ENCODE measurements around the gene CHST8.

DNA sequence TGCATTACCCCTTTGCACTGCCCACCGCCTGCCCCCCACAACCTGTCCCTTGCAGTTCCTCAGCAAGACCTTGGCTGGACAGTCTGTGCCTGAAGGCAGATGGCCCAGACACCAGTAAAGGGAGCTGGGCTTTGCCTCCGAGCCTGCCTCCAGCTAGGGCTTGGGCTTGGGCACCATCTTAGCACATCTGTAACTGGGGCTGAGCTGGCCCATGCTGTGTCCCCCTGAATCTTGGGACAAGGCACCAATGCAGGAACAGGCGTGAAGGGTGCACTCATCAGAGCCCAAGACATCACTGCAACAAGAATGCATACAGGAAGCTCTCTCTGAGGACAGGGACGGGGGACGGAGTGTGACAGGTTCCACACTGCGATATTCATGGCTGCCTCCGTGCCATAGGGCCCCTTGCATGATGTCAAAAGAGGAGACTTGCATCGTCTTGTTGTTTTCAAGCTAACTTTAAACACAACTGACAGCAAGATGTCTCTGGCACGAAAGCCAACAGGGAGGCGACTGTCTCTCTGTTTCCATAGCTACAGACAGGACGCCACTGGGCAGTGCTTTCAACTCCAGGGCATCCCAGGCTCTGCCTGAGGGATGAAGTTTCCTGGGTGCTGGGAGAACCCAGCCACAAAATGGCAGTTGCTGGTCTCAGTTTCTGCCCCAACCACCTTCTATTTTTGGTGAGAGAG is 8.7 kb upstream of the CHST8 start:
- TF ChIP-seq POLR2AphosphoS5 (IDR thresholded peaks at IDR 0.05; ENCODE audit: insufficient read depth in 1 of 2, low read depth in 1 of 2), result no peak
- TF ChIP-seq, protein P1, sequence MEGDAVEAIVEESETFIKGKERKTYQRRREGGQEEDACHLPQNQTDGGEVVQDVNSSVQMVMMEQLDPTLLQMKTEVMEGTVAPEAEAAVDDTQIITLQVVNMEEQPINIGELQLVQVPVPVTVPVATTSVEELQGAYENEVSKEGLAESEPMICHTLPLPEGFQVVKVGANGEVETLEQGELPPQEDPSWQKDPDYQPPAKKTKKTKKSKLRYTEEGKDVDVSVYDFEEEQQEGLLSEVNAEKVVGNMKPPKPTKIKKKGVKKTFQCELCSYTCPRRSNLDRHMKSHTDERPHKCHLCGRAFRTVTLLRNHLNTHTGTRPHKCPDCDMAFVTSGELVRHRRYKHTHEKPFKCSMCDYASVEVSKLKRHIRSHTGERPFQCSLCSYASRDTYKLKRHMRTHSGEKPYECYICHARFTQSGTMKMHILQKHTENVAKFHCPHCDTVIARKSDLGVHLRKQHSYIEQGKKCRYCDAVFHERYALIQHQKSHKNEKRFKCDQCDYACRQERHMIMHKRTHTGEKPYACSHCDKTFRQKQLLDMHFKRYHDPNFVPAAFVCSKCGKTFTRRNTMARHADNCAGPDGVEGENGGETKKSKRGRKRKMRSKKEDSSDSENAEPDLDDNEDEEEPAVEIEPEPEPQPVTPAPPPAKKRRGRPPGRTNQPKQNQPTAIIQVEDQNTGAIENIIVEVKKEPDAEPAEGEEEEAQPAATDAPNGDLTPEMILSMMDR (IDR thresholded peaks at IDR 0.05), result no peak
